Mesodermal cell (in vitro differentiated cells): ENCODE data around the gene RPN2.

Experiments
- H3K27ac ChIP-seq: 2 replicates; pipeline ENCODE4 v1.7.0; 2013; ENCODE audit warnings: mild to moderate bottlenecking, low read depth, low read length, moderate library complexity; ENCODE audit not compliant: severe bottlenecking
- H3K36me3 ChIP-seq: 2 replicates; pipeline ENCODE4 v1.7.1; 2013; ENCODE audit warnings: mild to moderate bottlenecking, low read length, moderate library complexity; ENCODE audit not compliant: control insufficient read depth, insufficient read depth
- H3K4me1 ChIP-seq: one replicate; pipeline ENCODE4 v1.7.1; 2013; ENCODE audit warnings: mild to moderate bottlenecking, low read length; ENCODE audit not compliant: insufficient read depth, control insufficient read depth, poor library complexity, severe bottlenecking
- H3K4me3 ChIP-seq: 2 replicates; pipeline ENCODE4 v1.7.0; 2013; ENCODE audit warnings: low read length, control low read depth, mild to moderate bottlenecking; ENCODE audit not compliant: insufficient read depth, poor library complexity, severe bottlenecking; ENCODE audit errors: extremely low read depth
- H3K9me3 ChIP-seq: 2 replicates; pipeline ENCODE4 v1.7.1; 2013; ENCODE audit warnings: mild to moderate bottlenecking, low read length, moderate library complexity; ENCODE audit not compliant: control insufficient read depth
- WGBS, 2 experiments: methylation state at CpG; one replicate each; pipeline ENCODE4 v1.1.5; 2013; ENCODE audit warnings: missing lambda C conversion rate in 2 of 2; ENCODE audit not compliant: insufficient coverage in 2 of 2; 5-methylcytosine and 5-hydroxymethylcytosine counted together

The RPN2 gene

GRCh38 chr20:37240337-37241067 is 61.4 kb downstream of the RPN2 start:
- Histone ChIP-seq H3K4me3 (no peak overlapping the region), H3K36me3 (peaks cover 93% of the 10 kb centered on the region), H3K27ac (no peak overlapping the region), H3K4me1 (no peaks in the 10 kb centered on the region), H3K9me3 (no peaks in the 10 kb centered on the region)
- WGBS, 2 experiments: 96 to 98% methylated on average over 2 to 3 of the region's 3 CpGs

GRCh38 chr20:37242503-37242902 is 63.4 kb downstream of the RPN2 start:
- H3K27ac ChIP-seq: no peak overlapping the region
- no peaks in the 10 kb centered on the region for H3K9me3 ChIP-seq
- no peaks in the 10 kb centered on the region for H3K4me1 ChIP-seq
- WGBS, 2 experiments: 90% methylated on average over 2 of the region's 4 CpGs; no CpG with 5 or more reads in 1 of the 2 experiments
- H3K36me3 ChIP-seq: peaks cover 73% of the 10 kb centered on the region
- H3K4me3 ChIP-seq: no peak overlapping the region

- Histone ChIP-seq H3K36me3 (peaks cover 65% of the 10 kb centered on the region), H3K27ac (no peak overlapping the region)
Observed at GRCh38 chr20:37243076-37243936, 64.2 kb downstream of the RPN2 start.

GRCh38 chr20:37243937-37244571 is 64.9 kb downstream of the RPN2 start:
- Histone ChIP-seq H3K4me3 (no peak overlapping the region), H3K27ac (no peak overlapping the region), H3K36me3 (peaks cover 57% of the 10 kb centered on the region), H3K4me1 (no peaks in the 10 kb centered on the region), H3K9me3 (no peaks in the 10 kb centered on the region)
- WGBS, 2 experiments: 94 to 100% methylated on average over 5 of the region's 8 CpGs

More at GRCh38 chr20:37243076-37243936, 64.2 kb downstream of the RPN2 start:
- no peaks in the 10 kb centered on the region for H3K9me3 ChIP-seq
- WGBS, 2 experiments: 90 to 97% methylated on average over 13 to 15 of the region's 16 CpGs
- no peak overlapping the region for H3K4me3 ChIP-seq
- no peaks in the 10 kb centered on the region for H3K4me1 ChIP-seq

- no peak overlapping the region for H3K27ac ChIP-seq
- no peaks in the 10 kb centered on the region for H3K9me3 ChIP-seq
- WGBS, 2 experiments: 67 to 100% methylated on average over 2 to 3 of the region's 5 CpGs
- no peaks in the 10 kb centered on the region for H3K4me1 ChIP-seq
- H3K36me3 ChIP-seq: peaks cover 52% of the 10 kb centered on the region
- H3K4me3 ChIP-seq: no peak overlapping the region
Observed at GRCh38 chr20:37244572-37244957, 65.4 kb downstream of the RPN2 start.

GRCh38 chr20:37245216-37246150 is 66.4 kb downstream of the RPN2 start:
- Histone ChIP-seq H3K36me3 (peaks cover 43% of the 10 kb centered on the region), H3K4me1 (no peaks in the 10 kb centered on the region), H3K9me3 (no peaks in the 10 kb centered on the region), H3K27ac (no peak overlapping the region), H3K4me3 (no peak overlapping the region)
- WGBS, 2 experiments: 70 to 75% methylated on average over 11 to 20 of the region's 25 CpGs

- no peak overlapping the region for H3K27ac ChIP-seq
- WGBS, 2 experiments: 91 to 100% methylated on average over 3 to 4 of the region's 5 CpGs
- no peaks in the 10 kb centered on the region for H3K9me3 ChIP-seq
- peaks cover 31% of the 10 kb centered on the region for H3K36me3 ChIP-seq
- no peak overlapping the region for H3K4me3 ChIP-seq
- H3K4me1 ChIP-seq: peaks cover 4% of the 10 kb centered on the region
Observed at GRCh38 chr20:37246736-37247135, 67.6 kb downstream of the RPN2 start.

GRCh38 chr20:37247547-37247946 is 68.4 kb downstream of the RPN2 start:
- Histone ChIP-seq H3K9me3 (no peaks in the 10 kb centered on the region), H3K27ac (no peak overlapping the region), H3K4me3 (no peak overlapping the region), H3K4me1 (peaks cover 8% of the 10 kb centered on the region), H3K36me3 (peaks cover 22% of the 10 kb centered on the region)
- 100% methylated on average over 1 of the region's 1 CpG for WGBS, 2 experiments

GRCh38 chr20:37249304-37249703 is 70.2 kb downstream of the RPN2 start:
- 100% methylated on average over 1 of the region's 2 CpGs for WGBS, 2 experiments
- Histone ChIP-seq H3K36me3 (peaks cover 5% of the 10 kb centered on the region), H3K27ac (no peak overlapping the region), H3K4me1 (peaks cover 8% of the 10 kb centered on the region), H3K4me3 (no peak overlapping the region), H3K9me3 (peaks cover 1% of the 10 kb centered on the region)
